ENCODE results near the gene MCOLN1. TPM values are rescaled to one million over a fixed set of nuclear protein-coding genes. Genes with fewer than 3 reads are reported as not detected.

The MCOLN1 gene
- total RNA-seq, 1 donor from 2014 or later = 3.6 TPM

DNA sequence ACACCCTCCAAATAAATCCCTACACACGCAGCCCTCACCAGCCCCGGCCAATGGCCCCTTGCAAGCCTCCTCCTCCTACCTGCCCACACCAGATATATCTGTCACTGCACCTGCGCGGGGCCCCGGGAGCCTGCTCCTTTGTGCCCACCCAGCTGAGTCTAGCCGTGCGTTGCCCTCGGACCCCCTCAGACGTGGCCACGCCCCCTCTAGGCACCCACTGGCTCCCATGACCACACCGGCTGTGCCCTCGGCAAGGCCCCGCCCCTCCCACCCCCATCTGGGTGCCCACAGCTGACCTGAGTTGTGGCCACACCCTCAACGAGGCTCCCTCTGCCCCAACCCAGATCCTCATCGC lies 6.8 kb downstream of the MCOLN1 start:
- no peak for DNase-seq (ENCODE audit: low read depth)
- no peak overlapping the region for H3K4me3 ChIP-seq (ENCODE audit: low read depth, low read length)
- TF ChIP-seq, protein P1, sequence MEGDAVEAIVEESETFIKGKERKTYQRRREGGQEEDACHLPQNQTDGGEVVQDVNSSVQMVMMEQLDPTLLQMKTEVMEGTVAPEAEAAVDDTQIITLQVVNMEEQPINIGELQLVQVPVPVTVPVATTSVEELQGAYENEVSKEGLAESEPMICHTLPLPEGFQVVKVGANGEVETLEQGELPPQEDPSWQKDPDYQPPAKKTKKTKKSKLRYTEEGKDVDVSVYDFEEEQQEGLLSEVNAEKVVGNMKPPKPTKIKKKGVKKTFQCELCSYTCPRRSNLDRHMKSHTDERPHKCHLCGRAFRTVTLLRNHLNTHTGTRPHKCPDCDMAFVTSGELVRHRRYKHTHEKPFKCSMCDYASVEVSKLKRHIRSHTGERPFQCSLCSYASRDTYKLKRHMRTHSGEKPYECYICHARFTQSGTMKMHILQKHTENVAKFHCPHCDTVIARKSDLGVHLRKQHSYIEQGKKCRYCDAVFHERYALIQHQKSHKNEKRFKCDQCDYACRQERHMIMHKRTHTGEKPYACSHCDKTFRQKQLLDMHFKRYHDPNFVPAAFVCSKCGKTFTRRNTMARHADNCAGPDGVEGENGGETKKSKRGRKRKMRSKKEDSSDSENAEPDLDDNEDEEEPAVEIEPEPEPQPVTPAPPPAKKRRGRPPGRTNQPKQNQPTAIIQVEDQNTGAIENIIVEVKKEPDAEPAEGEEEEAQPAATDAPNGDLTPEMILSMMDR (conservative IDR thresholded peaks at IDR 0.05; ENCODE audit: low read depth, low read length) = no peak

DNA sequence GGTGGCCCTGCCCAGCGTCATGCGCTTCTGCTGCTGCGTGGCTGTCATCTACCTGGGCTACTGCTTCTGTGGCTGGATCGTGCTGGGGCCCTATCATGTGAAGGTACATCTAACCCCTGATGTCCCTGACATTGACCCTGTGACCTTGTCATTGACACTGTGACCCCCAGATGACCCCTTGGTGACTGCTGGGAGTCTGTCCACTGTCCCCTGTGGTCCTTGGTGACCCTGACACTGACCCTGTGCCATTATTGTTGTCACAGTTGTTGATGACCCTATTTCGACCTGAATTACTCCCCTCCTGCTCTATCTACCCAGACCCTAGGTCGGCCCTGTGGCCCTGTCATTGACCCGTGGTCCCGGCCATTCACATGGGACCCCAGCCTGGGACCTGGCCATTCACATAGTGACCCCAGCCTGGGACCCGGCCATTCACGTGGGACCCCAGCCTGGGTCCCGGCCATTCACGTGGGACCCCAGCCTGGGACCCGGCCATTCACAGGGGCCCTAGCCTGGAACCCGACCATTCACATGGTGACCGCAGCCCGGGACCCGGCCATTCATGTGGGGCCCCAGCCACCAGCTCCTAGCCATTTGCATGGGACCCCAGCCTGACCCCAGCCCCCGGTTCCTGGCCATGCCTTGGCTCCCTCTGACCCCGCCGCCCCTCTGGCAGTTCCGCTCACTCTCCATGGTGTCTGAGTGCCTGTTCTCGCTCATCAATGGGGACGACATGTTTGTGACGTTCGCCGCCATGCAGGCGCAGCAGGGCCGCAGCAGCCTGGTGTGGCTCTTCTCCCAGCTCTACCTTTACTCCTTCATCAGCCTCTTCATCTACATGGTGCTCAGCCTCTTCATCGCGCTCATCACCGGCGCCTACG lies 7.4 kb downstream of the MCOLN1 start:
- TF ChIP-seq, protein P1 (conservative IDR thresholded peaks at IDR 0.05; ENCODE audit: low read depth, low read length) = no peak

DNA sequence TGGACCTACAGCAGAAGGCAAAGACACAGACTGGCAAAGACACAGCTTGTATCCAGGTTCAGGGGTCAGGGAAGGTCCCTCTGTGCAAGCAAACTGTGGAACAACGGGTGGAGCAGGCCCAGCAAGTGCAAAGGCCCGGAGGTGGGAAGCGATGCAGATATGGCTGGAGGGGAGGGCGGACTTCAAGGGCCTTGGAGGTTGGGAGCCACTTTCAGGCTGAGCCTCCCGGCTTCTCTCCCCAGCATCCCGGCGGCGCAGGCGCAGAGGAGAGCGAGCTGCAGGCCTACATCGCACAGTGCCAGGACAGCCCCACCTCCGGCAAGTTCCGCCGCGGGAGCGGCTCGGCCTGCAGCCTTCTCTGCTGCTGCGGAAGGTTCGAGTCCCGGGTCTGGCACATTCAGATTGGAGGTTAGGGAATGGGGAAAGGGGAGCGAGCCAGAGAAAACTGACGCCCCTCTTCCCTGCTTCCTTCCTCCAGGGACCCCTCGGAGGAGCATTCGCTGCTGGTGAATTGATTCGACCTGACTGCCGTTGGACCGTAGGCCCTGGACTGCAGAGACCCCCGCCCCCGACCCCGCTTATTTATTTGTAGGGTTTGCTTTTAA lies 11.0 kb downstream of the MCOLN1 start:
- H3K4me3 ChIP-seq (ENCODE audit: low read depth, low read length) = peak overlapping the region; percentile 98
- no peak for DNase-seq (ENCODE audit: low read depth)
- TF ChIP-seq, protein P1 (conservative IDR thresholded peaks at IDR 0.05; ENCODE audit: low read depth, low read length) = no peak

More for the DNA sequence above, 7.4 kb downstream of the MCOLN1 start:
- no peak overlapping the region for H3K4me3 ChIP-seq (ENCODE audit: low read depth, low read length)
- no peak for DNase-seq (ENCODE audit: low read depth)

DNA sequence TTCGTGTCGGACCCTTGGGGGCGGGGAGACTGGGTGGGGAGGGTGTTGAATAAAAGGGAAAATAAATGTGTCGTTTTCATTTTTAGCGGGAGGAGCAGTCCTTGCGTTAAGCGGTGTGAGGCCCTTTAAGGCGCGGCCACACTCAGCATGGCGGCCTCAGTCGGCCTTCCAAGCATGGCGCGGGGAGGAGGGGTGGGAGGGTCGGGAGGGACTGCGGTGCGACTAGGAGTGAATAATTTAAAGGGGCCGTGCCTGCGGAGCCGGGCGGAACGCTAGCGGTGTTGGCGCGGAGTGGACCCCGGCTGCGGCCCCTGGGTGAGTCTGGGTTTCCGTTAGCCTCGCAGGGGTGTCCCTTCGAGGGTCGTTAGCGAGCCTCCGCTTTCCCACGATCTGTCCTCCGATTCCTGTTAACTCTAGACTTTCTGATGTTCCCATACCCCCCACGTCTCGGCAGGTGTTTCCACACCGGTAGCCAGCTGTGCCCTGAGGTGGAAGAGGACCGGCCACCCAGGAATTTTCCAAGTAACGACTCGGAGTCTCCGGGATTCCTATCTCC lies 11.6 kb downstream of the MCOLN1 start:
- DNase-seq (ENCODE audit: low read depth) = no peak
- H3K4me3 ChIP-seq (ENCODE audit: low read depth, low read length) = peak overlapping the region; percentile 98
- TF ChIP-seq, protein P1 (conservative IDR thresholded peaks at IDR 0.05; ENCODE audit: low read depth, low read length) = no peak

DNA sequence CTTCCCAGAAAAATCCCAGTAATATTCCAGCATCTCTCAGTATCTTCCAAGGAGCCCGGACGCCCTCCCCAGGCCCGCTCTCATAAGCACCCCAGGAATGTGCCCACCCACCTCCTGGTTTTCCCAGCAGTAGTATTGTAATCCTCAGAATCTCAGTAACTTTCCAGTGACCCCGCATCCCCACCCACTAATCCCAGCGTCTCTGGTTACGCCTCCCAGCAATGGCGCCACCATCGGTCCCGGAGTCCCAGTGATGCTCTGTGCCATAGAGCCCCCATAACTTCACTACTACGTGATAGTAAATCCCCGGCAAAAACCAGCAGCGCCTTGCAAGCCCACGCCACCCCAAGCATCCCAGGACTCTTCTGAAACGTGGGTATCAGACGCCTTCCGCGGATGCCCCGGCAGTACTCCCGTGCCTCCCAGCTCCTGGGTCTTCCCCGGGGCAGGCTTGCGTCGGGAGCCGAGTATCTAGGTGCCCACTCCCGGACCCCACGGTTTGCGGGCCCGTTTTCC lies 12.2 kb downstream of the MCOLN1 start:
- no peak for DNase-seq (ENCODE audit: low read depth)
- peak overlapping the region; percentile 98 for H3K4me3 ChIP-seq (ENCODE audit: low read depth, low read length)
- TF ChIP-seq, protein P1 (conservative IDR thresholded peaks at IDR 0.05; ENCODE audit: low read depth, low read length) = peak; percentile 18

DNA sequence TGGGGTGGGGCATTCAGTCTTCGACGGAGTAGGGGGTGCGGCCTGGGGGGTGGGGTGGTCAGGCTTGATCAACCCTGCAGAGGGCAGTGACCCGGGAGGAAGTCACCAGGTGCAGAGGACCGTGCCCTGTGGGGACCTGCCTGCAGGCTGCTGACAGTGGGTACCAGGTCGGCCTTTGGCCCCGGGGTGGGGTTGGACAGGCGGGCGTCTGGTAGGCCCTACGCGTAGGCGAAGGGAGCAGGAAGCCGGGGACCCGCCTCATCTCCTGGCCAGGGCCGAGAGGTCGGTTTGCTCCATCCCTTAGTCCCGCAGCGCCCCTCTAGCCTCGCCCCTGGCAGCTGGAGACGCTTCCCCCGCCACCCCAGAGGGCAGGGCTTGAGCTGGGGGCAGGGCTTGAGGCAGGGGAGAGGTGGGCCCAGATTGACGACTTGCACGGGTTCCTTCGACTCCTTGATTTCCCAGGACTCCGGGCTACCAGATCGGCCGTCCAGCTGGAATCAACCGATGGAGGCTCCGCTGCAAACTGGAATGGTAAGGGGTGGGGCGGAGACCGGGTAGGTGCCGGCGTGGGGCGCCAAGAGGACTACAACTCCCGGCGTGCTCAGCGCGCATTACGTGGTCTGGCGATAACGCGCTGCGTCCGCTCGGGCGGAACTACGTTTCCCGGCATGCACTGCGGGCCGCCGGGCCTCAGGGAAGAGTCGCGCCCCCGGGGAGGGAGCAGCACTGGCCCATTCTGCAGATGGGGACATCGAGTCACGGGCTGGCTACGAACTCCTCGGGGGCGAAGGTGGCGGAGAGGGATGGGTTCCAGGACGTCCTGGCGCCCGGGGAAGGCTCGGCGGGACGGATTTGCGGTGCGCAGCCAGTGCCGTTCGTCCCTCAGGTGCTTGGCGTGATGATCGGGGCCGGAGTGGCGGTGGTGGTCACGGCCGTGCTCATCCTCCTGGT lies 12.9 kb downstream of the MCOLN1 start, which contains the start of gene PNPLA6:
Gene PNPLA6 (plus strand): TSS at position 671 of the 951 bp plus-strand sequence. CDS start 72 bp downstream, at position 743.
- H3K4me3 ChIP-seq (ENCODE audit: low read depth, low read length) = peak within 1 kb of the TSS; percentile 98
- no peak for DNase-seq (ENCODE audit: low read depth)
- TF ChIP-seq, protein P1 (conservative IDR thresholded peaks at IDR 0.05; ENCODE audit: low read depth, low read length) = no peak
